H54 (cell line): ENCODE data around the gene MARK2.

Experiments used
- DNase-seq: peaks from one replicate; pipeline ENCODE4 v3.0.0; 2011; ENCODE audit warnings: low spot score, mixed read lengths; ENCODE audit not compliant: insufficient read length
- FAIRE-seq: peaks from 3 replicates; lab custom pipeline; 2011; peaks lifted over from hg19 to GRCh38; lab: Jason Lieb, UNC
- POLR2A ChIP-seq: IDR thresholded peaks from 2 replicates; pipeline ENCODE4 v1.6.1; 2011; ENCODE audit warnings: low read depth, mild to moderate bottlenecking, low read length

Gene MARK2

GRCh38 chr11:63871962-63872799, 33.3 kb downstream of the MARK2 start:
- FAIRE-seq = peak; percentile 84
- peak; percentile 90 for DNase-seq
- TF ChIP-seq POLR2A = no peak

DNA sequence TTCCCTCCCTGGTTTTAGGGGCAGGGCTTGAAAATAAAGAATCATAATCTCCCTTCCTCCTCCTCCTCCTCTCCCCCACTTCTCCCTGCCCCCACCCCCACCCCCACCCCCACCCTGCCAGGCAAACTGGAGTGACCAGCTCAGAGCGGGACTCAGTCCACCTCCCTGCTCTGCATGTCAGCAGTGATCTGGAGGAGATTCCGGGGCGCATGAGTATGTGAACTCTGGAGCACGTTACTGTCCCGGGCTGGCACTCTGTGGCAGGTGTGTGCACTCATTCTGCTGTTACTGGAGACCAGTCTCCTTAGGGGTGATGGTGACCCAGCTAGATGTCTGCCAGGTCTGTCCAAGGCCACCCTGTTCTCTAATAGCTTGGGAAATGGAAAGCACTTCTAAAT, 33.9 kb downstream of the MARK2 start:
- FAIRE-seq = no peak

DNA sequence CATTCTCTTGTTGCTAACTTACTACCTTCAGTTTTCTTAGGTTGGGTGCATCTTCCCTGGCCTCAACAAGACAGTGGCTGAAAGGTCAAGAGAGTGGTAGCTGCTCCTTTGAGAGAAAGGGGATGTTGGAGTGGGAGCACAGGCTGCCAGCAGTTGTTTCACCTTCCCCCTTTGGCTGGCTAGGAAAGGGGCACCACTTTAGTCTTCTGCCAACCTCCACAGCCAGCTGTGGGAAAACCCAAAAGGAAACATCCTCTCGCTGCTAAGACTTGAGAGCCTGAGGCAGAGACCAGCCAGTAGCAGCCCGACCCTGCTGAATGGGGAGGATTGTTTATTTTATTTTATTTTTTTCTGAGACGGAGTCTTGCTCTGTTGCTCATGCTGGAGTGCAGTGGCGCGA, 34.4 kb downstream of the MARK2 start:
- FAIRE-seq (no peak), DNase-seq (no peak)
- no peak for TF ChIP-seq POLR2A

More for the DNA sequence above, 33.9 kb downstream of the MARK2 start:
- no peak for TF ChIP-seq POLR2A
- DNase-seq = no peak

- TF ChIP-seq POLR2A = no peak
- no peak for FAIRE-seq
- DNase-seq = no peak
These were observed 35.6 kb downstream of the MARK2 start for GRCh38 chr11:63874511-63874910.

- FAIRE-seq = no peak
- no peak for DNase-seq
- no peak for TF ChIP-seq POLR2A
These were observed 36.7 kb downstream of the MARK2 start for GRCh38 chr11:63875506-63876065.

- FAIRE-seq (no peak), DNase-seq (no peak)
- no peak for TF ChIP-seq POLR2A
These were observed 37.7 kb downstream of the MARK2 start for GRCh38 chr11:63876616-63877015.

DNA sequence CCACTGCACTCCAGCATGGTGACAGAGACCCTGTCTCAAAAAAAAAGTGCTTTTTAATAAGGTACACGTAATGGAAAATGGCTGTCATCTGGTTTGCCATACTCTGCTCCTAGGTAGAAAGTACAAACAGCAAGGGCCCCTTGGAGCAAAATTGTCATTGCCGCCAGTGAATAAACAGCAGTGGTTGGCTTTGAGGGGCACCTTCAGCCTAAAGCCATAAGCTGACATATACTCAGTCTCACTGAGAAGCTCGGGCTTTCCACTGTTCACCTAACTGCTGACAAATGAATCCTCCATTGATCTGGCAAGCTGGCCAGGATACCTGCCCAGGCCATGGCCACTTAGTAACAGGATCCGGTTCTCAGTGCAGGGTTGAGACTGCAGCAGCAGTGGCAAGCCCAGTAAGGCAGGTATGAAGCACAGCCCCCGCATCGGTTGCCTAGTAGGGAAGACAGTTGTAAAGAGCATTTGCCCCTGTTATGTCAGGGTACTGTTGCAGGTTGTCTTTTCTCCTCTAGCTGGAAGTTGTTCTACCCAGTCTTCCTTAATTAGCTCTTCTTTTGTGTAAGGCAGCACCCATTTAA, 38.8 kb downstream of the MARK2 start:
- TF ChIP-seq POLR2A = no peak
- DNase-seq (no peak), FAIRE-seq (no peak)

- TF ChIP-seq POLR2A = no peak
- DNase-seq = peak; percentile 49
- FAIRE-seq = no peak
These were observed 40.9 kb downstream of the MARK2 start for GRCh38 chr11:63879598-63880402.

DNA sequence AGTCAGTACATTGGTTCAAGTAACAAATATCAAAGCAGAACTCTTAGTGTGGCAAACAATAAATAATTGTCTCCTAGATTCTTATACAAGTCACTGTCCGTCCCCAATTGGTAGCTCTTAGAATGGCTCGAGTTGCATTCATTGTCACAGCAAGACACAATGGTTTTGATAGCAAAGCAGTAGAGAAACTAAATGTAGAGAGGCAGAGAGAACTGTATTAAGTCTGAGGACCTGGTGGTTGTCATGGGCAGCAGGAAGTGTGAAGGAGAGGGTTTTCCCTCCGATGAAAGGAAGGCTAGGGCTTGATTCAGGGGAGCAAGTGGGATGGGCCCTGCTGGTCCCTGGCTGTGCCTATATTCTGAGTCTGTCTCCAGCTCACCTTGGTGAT, 41.5 kb downstream of the MARK2 start:
- FAIRE-seq (no peak), DNase-seq (no peak)
- TF ChIP-seq POLR2A = no peak

- no peak for TF ChIP-seq POLR2A
- no peak for FAIRE-seq
- no peak for DNase-seq
These were observed 43.8 kb downstream of the MARK2 start for GRCh38 chr11:63882555-63883242.

DNA sequence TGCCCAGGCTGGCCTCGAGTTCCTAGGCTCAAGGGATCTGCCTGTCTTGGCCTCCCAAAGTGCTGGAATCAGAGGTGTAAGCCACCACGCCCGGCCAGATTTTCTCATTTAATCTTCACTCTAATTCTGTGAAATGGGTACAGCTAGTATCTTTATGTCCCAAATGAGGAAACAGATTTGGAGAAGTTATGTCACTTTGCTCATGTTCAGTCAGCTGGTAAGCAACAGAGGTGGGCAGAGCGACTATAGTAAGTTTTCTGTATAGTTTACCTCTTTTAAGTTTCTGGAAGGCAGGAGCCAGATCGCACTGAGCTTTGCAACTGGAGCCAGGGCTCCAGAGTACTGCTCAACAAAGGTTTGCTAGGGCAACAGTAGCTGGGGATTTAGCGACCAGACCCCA, 44.9 kb downstream of the MARK2 start:
- DNase-seq (no peak), FAIRE-seq (no peak)
- no peak for TF ChIP-seq POLR2A

DNA sequence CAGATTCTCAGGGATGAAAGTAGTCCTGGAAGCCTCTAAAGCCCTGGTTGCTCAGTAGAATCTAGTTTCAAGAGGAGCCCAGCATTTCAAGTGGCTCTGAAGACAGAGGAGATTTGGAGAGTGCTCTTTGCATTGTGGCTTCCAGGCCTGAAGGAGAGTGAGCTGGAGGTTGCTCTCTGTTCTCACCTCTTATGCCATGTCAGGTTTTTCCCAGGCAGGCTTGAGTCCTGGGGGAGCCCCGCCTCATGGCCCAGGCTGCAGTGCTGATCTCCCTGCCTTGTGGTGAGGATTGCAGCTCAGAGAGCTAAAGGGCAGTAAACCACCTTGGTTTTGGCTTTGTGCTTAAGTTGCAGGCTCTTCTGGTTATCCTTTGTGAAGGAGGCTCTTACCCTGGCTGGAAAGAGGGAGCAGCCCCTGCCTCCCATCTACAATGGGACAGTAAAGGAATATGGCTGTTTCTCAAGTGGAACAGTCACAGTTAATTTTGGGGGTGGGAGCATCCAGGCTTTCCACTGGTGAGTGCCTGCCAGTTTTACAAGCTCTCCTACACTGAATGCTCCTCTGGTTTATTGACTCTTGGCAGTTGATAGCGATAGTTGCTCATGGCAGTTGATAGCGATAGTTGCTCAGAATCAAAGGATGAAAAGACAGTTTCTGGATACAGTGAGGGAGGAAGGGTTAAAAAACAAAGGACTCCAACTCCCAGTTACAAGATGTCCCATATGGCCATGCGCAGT, 45.5 kb downstream of the MARK2 start:
- DNase-seq (no peak), FAIRE-seq (no peak)
- no peak for TF ChIP-seq POLR2A
